ENCODE measurements around the gene ANXA4. TPM values are rescaled to one million over a fixed set of nuclear protein-coding genes. Genes with fewer than 3 reads are reported as not detected.

The ANXA4 gene
- total RNA-seq, 3 donors from 2014 or later (not counting 1 experiment from before 2014, with no cell fraction given) = 44.6 to 63.6 (median 55.8) TPM

- DNase-seq (no peak), ATAC-seq (peak in 1 of 3 donors; percentile 40)
- Mint-ChIP-seq H3K4me1 (peaks cover 47 to 55% of the 10 kb centered on the region in 2 donors), H3K27ac (peak overlapping the region; percentile 91), H3K9me3 (no peaks in the 10 kb centered on the region), H3K27me3 (ENCODE audit: low read depth in 2 of 2) (no peaks in the 10 kb centered on the region), H3K4me3 (peak overlapping the region; percentile 84), H3K36me3 (no peaks in the 10 kb centered on the region)
- H3K27ac ChIP-seq (ENCODE audit: low read length) = peak overlapping the region; percentile 65
- H3K36me3 ChIP-seq (ENCODE audit: control insufficient read depth, insufficient read depth, low read length) = no peaks in the 10 kb centered on the region
- no peak overlapping the region for H3K4me3 ChIP-seq (ENCODE audit: low read length)
- no peak for TF ChIP-seq CTCF (IDR thresholded peaks at IDR 0.05)
- H3K27me3 ChIP-seq (ENCODE audit: control insufficient read depth, insufficient read depth, low read length) = no peaks in the 10 kb centered on the region
- intact Hi-C loops (cut with micrococcal nuclease) = no loop called here
- peaks cover 4% of the 10 kb centered on the region for H3K4me1 ChIP-seq (ENCODE audit: control insufficient read depth, insufficient read depth, low read length)
- 33% methylated on average over 1 of the region's 1 CpG for WGBS (ENCODE audit: insufficient coverage)
- H3K9me3 ChIP-seq (ENCODE audit: control insufficient read depth, insufficient read depth, low read length) = no peaks in the 10 kb centered on the region
These were observed 12.7 kb downstream of the ANXA4 start for GRCh38 chr2:69754633-69755032.

GRCh38 chr2:69755862-69756467 is 14.0 kb downstream of the ANXA4 start:
- no peaks in the 10 kb centered on the region for H3K27me3 ChIP-seq (ENCODE audit: control insufficient read depth, insufficient read depth, low read length)
- Mint-ChIP-seq H3K4me1 (peaks cover 38 to 45% of the 10 kb centered on the region in 2 donors), H3K4me3 (peak overlapping the region; percentile 60), H3K27ac (peak overlapping the region; percentile 77 to 91), H3K9me3 (no peaks in the 10 kb centered on the region), H3K36me3 (no peaks in the 10 kb centered on the region), H3K27me3 (ENCODE audit: low read depth in 2 of 2) (no peaks in the 10 kb centered on the region)
- peaks cover 4% of the 10 kb centered on the region for H3K4me1 ChIP-seq (ENCODE audit: control insufficient read depth, insufficient read depth, low read length)
- no peaks in the 10 kb centered on the region for H3K36me3 ChIP-seq (ENCODE audit: control insufficient read depth, insufficient read depth, low read length)
- H3K9me3 ChIP-seq (ENCODE audit: control insufficient read depth, insufficient read depth, low read length) = no peaks in the 10 kb centered on the region
- WGBS (ENCODE audit: insufficient coverage) = no CpG with 5 or more reads among the region's 2 CpGs
- H3K4me3 ChIP-seq (ENCODE audit: low read length) = no peak overlapping the region
- DNase-seq = no peak
- TF ChIP-seq CTCF (IDR thresholded peaks at IDR 0.05) = no peak
- H3K27ac ChIP-seq (ENCODE audit: low read length) = peak overlapping the region; percentile 47
- peak; percentile 52 to 95 (median 57) for ATAC-seq
- intact Hi-C loops (cut with micrococcal nuclease) = no loop called here

- WGBS (ENCODE audit: insufficient coverage) = 95% methylated on average over 2 of the region's 2 CpGs
- DNase-seq = no peak
- H3K27ac Mint-ChIP-seq = no peak overlapping the region
- no peak overlapping the region for H3K27ac ChIP-seq (ENCODE audit: low read length)
- no peaks in the 10 kb centered on the region for H3K36me3 ChIP-seq (ENCODE audit: control insufficient read depth, insufficient read depth, low read length)
- no peaks in the 10 kb centered on the region for H3K27me3 Mint-ChIP-seq (ENCODE audit: low read depth in 2 of 2)
- intact Hi-C loops (cut with micrococcal nuclease) = no loop called here
- no peaks in the 10 kb centered on the region for H3K36me3 Mint-ChIP-seq
- H3K4me1 ChIP-seq (ENCODE audit: control insufficient read depth, insufficient read depth, low read length) = peaks cover 13% of the 10 kb centered on the region
- no peaks in the 10 kb centered on the region for H3K9me3 ChIP-seq (ENCODE audit: control insufficient read depth, insufficient read depth, low read length)
- H3K27me3 ChIP-seq (ENCODE audit: control insufficient read depth, insufficient read depth, low read length) = no peaks in the 10 kb centered on the region
- H3K4me1 Mint-ChIP-seq = peaks cover 26 to 30% of the 10 kb centered on the region in 2 donors
- TF ChIP-seq CTCF (IDR thresholded peaks at IDR 0.05) = no peak
- H3K9me3 Mint-ChIP-seq = no peaks in the 10 kb centered on the region
- no peak overlapping the region for H3K4me3 ChIP-seq (ENCODE audit: low read length)
- ATAC-seq = no peak
- no peak overlapping the region for H3K4me3 Mint-ChIP-seq
These were observed 20.1 kb downstream of the ANXA4 start for GRCh38 chr2:69762025-69762424.

Measured in natural killer cell (primary cell).